Adipocyte (in vitro differentiated cells): ENCODE results near the gene IRF9.
"Not testable (repeated sequence)": the region's sequence is repeated elsewhere in the genome, so short reads cannot be mapped to it uniquely, and the experiment has no call there.

Experiments
- DNase-seq: peaks from one replicate; pipeline ENCODE4 v3.0.0-alpha.2; 2015; ENCODE audit warnings: low read depth
- H3K27me3 ChIP-seq: replicated peaks from 2 replicates; pipeline ENCODE4 v1.7.0; 2013; ENCODE audit warnings: mild to moderate bottlenecking, low read length, moderate library complexity; ENCODE audit not compliant: control insufficient read depth, insufficient read depth
- H3K36me3 ChIP-seq: 2 replicates; pipeline ENCODE4 v1.7.0; 2013; ENCODE audit warnings: low read length, mild to moderate bottlenecking, moderate library complexity; ENCODE audit not compliant: control insufficient read depth, insufficient read depth, severe bottlenecking
- H3K4me1 ChIP-seq: 2 replicates; pipeline ENCODE4 v1.7.0; 2013; ENCODE audit warnings: mild to moderate bottlenecking, low read length, moderate library complexity; ENCODE audit not compliant: control insufficient read depth, insufficient read depth
- H3K4me3 ChIP-seq: 2 replicates; pipeline ENCODE4 v1.7.0; 2013; ENCODE audit warnings: mild to moderate bottlenecking, low read length, moderate library complexity
- H3K9ac ChIP-seq: 2 replicates; pipeline ENCODE4 v1.7.0; 2013; ENCODE audit warnings: mild to moderate bottlenecking, low read length, moderate library complexity
- H3K9me3 ChIP-seq: 2 replicates; pipeline ENCODE4 v1.7.0; 2013; ENCODE audit warnings: mild to moderate bottlenecking, low read length, moderate library complexity; ENCODE audit not compliant: control insufficient read depth

The IRF9 gene

DNA sequence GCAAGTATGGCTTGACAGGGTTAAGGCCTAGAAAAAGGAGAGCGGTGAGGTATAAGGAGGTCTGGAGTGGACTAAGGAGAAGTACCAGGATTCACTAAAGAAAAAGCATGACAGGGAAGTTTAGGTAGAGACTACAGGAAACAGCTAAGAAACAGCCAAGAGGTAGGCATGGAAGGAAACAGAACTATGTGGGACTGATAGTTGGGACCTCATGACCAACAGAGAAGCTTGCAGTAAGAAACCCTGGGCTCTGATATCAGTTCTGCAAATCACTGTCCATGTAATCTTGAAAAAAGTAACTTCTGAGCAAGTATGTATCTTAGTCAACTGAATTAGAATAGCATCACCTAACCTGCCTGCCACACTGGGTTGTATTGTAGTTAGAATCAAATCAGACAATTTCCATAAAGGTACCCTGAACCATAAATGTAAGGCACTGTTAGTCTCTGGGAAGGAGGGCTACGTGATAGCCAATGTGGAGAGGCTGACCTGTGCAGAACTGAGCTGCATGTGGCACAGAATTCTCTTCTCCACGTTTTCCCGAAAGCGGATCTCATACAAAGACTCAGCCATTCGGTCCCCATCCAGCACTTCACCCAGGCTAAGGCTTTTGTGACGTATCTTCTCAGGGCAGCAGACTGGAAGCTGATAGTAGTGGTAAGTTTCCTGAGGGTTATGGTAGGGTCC lies 33.3 kb downstream of the IRF9 start:
- DNase-seq = no peak

DNA sequence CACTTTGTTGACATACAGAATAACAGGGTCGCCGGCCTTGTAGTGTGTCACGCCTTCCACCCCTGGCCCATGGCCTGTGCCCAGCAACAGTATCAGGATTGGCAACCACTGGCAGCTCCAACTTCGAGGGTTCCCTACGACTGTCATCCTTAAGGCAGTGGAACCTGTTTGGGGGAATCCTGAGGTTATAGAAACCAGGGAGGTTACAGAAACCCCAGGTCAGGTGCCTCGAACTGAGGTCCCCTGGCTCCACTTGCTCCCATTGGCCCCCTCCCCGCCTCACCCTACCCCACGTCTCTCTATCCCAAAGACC lies 33.8 kb downstream of the IRF9 start:
- Histone ChIP-seq H3K4me1 (peaks cover 19% of the 10 kb centered on the region), H3K36me3 (peaks cover 14% of the 10 kb centered on the region)

More for the DNA sequence above, 33.3 kb downstream of the IRF9 start:
- no peaks in the 10 kb centered on the region for H3K27me3 ChIP-seq
- H3K36me3 ChIP-seq = peaks cover 14% of the 10 kb centered on the region
- peaks cover 21% of the 10 kb centered on the region for H3K4me1 ChIP-seq
- peak overlapping the region; percentile 99 for H3K9ac ChIP-seq
- peak overlapping the region; percentile 97 for H3K4me3 ChIP-seq
- H3K9me3 ChIP-seq = no peaks in the 10 kb centered on the region

DNA sequence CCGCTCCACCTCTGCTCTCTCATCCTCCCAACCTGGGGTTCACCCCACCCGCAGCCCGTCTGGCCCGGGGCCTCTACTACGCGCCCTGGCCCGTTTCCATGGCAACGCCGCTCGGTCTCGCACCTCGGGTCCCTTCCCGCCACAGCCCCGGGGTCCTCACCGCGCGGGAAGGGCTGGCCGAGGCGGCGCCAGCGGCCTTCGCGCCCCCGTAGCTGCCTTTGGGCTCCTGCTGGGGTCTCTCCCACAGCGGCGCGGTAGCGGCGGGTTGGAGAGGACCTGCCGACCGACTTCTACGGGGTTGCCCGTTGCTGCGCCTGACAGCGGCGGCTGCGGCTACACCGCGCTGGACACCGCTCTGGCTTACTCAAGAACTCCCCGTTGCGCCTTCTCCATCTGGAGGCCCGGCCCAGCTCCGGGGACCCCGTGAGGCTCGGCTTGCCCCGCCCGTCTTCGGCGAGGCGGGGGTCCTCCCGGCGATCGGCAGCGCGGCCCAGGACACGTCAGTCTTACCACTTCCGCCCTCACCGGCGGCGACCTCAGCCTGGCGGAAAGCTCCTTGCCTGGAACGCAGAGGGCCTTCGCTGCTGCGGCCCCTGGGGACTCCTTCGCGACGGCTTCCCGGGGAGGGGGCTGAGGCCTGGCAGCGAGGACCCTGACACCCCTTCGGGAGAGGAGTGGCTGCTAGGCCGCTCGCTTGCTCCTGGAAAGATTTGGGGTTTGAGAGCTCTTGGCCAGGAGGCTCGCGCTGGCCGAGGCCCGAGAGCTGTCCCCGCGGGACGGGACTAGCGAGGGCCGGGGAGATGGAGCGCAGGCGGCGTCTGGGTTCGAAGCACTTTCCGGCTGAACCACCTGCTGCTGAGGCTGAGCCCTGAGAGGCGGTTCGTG lies 34.4 kb downstream of the IRF9 start, which contains the start of gene TM9SF1:
TSS of gene TM9SF1 (minus strand) at position 256 of the 885 bp plus-strand sequence. CDS start 422 bp downstream, outside the sequence.
- Histone ChIP-seq H3K27me3 (no peaks in the 10 kb centered on the region), H3K9ac (peak within 1 kb of the TSS; percentile 99), H3K4me3 (peak within 1 kb of the TSS; percentile 97), H3K4me1 (peaks cover 19% of the 10 kb centered on the region), H3K9me3 (no peaks in the 10 kb centered on the region), H3K36me3 (peaks cover 14% of the 10 kb centered on the region)
- DNase-seq = peak; percentile 92

More for the DNA sequence above, 33.8 kb downstream of the IRF9 start:
- Histone ChIP-seq H3K9me3 (no peaks in the 10 kb centered on the region), H3K27me3 (no peaks in the 10 kb centered on the region), H3K9ac (peak overlapping the region; percentile 99), H3K4me3 (peak overlapping the region; percentile 97)
- no peak for DNase-seq

DNA sequence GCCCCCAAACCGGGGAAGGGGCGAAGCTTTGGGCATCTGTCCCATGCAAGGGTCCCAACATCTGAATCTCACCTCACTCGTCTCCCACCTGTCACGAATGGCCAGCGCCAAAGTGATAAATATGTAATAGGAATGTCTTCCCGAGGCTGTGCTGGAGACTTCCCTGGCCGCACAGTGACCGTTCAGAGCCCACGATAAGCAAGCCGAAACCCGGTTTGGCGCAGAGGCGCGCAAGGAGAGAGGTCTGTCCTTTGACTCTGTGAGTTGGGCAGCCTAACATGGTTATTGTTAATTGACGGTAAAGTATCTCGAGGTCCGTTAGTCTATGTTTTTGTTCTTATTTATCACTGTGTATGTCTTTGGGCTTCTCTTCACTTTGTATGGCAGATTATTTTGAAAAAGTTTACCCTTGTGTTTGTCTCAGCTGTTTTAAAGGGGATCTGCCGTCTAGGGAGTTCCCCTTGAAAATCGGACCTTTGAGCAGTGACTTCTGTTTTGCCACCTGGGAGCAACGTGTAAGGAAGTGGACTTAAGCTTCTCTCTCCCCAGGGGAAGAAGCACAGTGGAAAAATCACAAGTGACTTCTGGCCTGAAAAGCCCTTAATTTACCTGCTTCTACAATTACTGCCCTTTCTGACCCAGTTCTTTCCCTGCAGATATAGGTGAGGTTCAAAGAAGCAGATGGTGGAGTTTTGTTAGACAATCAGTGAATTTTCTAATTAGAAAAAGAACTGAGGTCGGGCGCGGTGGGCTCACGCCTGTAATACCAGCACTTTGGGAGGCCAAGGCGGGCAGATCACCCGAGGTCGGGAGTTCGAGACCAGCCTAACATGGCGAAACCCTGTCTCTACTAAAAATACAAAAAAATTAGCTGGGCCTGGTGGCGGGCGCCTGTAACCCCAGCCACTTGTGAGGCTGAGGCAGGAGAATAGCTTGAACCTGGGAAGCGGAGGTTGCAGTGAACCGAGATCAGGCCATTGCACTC lies 35.3 kb downstream of the IRF9 start:
- peak; percentile 63 for DNase-seq
- peak overlapping the region; percentile 99 for H3K9ac ChIP-seq
- peaks cover 19% of the 10 kb centered on the region for H3K4me1 ChIP-seq
- H3K27me3 ChIP-seq = no peaks in the 10 kb centered on the region
- H3K9me3 ChIP-seq = no peaks in the 10 kb centered on the region
- peaks cover 12% of the 10 kb centered on the region for H3K36me3 ChIP-seq
- peak overlapping the region; percentile 97 for H3K4me3 ChIP-seq

DNA sequence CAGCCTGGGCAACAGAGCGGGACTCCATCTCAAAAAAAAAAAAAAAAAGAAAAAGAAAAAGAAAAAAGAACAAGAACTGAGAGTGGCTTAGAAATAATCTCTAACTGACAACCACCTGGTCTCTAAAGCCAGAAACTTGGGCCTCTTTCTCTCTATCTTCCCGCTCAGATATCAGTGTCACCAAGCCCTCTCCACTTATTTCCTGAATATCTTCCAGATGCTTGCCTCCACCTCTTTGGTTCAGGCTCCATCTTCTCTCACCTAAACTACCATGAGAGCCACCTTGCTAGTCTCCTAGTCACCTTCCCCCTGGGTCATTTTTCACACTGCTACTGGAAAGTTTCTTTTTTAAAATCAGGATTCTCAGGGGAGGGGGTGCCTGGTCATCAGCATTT lies 36.0 kb downstream of the IRF9 start:
- H3K4me3 ChIP-seq = no peak overlapping the region
- peaks cover 19% of the 10 kb centered on the region for H3K4me1 ChIP-seq
- no peak for DNase-seq
- no peak overlapping the region for H3K9ac ChIP-seq
- H3K9me3 ChIP-seq = no peaks in the 10 kb centered on the region
- H3K27me3 ChIP-seq = no peaks in the 10 kb centered on the region
- H3K36me3 ChIP-seq = peaks cover 15% of the 10 kb centered on the region

DNA sequence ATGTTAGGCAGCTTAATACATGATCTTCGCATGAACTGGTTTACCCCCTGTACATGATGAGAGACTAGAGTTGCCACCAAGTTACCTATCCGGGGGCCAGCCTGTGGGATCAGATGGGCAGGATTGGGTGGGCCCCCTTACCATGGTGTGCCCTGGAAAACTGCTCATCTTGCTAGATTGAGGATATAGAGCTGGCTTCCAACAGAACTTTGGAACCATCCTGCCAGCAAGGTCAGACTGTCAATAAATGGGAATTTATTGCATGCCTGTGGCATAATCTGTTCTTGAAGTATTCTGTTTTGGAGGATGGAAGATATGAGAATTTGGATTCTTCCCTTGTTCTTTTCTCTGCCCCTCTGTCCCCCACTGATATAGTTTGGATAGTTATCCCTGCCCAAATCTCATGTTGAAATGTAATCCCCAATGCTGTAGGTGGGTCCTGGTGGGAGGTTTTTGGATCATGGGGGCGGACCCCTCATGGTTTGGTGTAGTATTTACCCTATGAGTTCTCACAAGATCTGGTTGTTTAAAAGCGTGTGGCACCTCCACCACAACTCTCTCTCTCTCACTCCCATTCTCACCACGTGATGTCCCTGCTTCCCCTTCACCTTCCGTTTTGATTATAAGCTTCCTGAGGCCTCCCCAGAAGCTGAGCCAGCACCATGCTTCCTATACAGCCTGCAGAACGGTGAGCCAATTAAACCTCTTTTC lies 37.9 kb downstream of the IRF9 start:
- Histone ChIP-seq H3K4me3 (no peak overlapping the region), H3K4me1 (peaks cover 17% of the 10 kb centered on the region), H3K9me3 (no peaks in the 10 kb centered on the region), H3K27me3 (no peaks in the 10 kb centered on the region), H3K9ac (no peak overlapping the region), H3K36me3 (peaks cover 11% of the 10 kb centered on the region)
- DNase-seq = no peak

DNA sequence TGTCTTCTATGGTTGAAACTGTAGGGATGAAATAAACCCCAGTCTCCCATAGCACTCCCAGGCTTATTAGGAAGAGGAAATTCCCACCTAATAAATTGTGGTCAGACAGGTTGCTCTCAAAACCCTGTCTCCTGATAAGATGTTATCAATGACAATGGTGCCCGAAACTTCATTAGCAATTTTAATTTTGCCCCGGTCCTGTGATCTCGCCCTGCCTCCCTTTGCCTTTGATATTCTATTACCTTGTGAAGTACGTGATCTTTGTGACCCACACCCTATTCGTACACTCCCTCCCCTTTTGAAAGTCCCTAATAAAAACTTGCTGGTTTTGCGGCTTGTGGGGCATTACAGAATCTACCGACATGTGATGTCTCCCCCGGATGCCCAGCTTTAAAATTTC lies 41.5 kb downstream of the IRF9 start:
- H3K9ac ChIP-seq, H3K9me3 ChIP-seq, H3K27me3 ChIP-seq, DNase-seq, H3K4me1 ChIP-seq, H3K4me3 ChIP-seq: not testable (repeated sequence)
- peaks cover 41% of the 10 kb centered on the region for H3K36me3 ChIP-seq

DNA sequence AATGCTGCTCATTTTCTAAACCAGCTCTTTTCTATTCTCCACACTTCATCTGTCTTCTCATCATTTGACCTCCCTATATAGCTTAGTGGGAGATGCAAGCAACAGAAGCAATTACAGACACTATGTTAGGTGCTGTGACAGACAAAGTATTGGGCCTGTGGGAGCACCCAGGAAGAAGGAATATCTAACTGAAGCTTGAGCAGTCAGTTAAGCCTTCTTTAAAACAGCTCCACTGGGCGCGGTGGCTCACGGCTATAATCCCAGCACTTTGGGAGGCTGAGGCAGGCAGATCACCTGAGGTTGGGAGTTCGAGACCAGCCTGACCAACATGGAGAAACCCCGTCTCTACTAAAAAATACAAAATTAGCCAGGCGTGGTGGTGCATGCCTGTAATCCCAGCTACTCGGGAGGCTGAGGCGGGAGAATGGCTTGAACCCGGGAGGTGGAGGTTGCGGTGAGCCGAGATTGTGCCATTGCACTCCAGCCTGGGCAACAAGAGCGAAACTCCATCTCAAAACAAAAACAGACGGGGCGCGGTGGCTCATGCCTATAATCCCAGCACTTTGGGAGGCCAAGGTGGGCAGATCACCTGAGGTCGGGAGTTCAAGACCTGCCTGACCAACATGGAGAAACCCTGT lies 42.3 kb downstream of the IRF9 start:
- H3K27me3 ChIP-seq, H3K4me1 ChIP-seq, H3K9me3 ChIP-seq, H3K9ac ChIP-seq, DNase-seq, H3K4me3 ChIP-seq: not testable (repeated sequence)
- H3K36me3 ChIP-seq = peaks cover 49% of the 10 kb centered on the region

GRCh38 chr14:24204163-24205146 lies 43.4 kb downstream of the IRF9 start:
- DNase-seq = no peak
- no peak overlapping the region for H3K4me3 ChIP-seq
- H3K9me3 ChIP-seq = no peaks in the 10 kb centered on the region
- H3K27me3 ChIP-seq = no peaks in the 10 kb centered on the region
- H3K9ac ChIP-seq = no peak overlapping the region
- no peaks in the 10 kb centered on the region for H3K4me1 ChIP-seq
- peaks cover 58% of the 10 kb centered on the region for H3K36me3 ChIP-seq
